Stimulated activated CD8-positive, alpha-beta memory T cell treated with anti-CD3 and anti-CD28 coated beads, Interleukin-7, amount 100 ng/mL, for 1 hour (primary cell): ENCODE measurements around the gene SMIM44.

ENCODE experiments used
- DNase-seq, 2 donors: peaks; one replicate each; pipeline ENCODE4 v3.0.0-alpha.2; 2020; ENCODE audit warnings: low read depth in 2 of 2

The SMIM44 gene

DNA sequence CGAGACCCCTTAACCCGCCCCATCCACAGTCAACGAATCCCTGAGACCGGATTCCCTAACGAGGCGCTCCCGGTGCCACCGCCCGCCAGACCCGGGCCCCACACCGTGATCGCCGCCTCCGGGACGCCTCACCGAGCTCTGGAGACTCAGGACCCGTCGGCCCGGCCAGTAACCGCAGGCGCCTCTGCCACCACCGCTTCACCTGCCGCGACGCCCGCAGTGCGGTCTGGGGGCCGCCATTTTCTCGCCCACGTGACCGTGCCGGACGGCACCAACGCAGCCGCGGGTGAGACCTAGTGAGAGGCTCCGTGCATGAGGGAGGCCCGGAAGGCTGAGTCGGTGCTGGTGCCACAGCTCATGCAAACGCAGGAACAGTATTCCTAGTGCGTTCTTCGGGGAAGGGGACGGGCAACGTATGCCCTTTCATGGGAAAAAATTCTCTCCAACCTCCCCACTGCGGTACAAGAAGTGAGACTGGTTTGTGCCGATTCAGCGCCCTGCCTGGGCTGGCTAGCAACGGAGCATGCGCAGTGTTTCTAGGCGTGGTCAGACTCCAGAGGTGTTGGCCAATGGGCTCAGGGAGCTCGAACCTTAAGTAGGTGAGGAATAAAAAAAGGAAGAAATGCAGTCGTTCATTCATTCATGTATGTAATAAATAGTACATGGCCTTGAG lies 17.3 kb upstream of the SMIM44 start, which contains the start of gene DOHH:
TSS of gene DOHH (minus strand) at position 246 of the 673 bp plus-strand sequence. CDS start 3,860 bp downstream, outside the sequence.
- peak; percentile 87 to 91 for DNase-seq

DNA sequence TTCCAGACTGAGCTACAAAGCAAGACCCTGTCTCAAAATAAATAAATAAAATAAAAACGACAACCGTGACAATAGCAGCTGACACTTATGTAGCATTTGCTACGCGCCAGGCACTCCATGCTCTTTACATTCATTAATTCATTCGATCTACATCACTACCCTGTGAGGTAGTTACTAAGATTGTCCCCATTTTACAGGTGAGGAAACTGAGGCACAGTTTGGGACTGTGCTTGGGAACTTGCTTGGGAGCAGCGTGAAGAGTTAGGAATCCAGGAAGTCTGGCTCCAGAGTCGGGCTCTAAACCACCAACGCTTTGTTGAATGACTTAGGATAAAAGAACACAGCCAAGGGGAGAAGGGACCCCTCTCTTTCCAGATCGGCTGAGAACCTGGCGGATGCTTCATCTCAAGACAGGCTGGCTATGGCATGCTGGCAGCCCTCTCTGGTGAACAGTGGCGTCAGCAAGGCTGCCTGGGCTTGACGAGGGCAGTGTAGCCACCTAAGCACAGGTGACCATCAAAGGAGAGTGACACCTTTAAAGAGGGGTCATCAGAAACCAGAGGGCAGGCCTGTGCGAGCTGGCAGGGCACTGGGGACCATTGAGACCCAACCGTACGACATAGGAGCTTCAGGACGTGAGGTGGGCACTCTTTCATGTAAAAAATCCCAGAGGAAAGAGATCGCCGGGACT lies 16.6 kb upstream of the SMIM44 start:
- DNase-seq, result no peak

GRCh38 chr19:3497757-3498520 lies 14.7 kb upstream of the SMIM44 start:
- DNase-seq, result no peak

DNA sequence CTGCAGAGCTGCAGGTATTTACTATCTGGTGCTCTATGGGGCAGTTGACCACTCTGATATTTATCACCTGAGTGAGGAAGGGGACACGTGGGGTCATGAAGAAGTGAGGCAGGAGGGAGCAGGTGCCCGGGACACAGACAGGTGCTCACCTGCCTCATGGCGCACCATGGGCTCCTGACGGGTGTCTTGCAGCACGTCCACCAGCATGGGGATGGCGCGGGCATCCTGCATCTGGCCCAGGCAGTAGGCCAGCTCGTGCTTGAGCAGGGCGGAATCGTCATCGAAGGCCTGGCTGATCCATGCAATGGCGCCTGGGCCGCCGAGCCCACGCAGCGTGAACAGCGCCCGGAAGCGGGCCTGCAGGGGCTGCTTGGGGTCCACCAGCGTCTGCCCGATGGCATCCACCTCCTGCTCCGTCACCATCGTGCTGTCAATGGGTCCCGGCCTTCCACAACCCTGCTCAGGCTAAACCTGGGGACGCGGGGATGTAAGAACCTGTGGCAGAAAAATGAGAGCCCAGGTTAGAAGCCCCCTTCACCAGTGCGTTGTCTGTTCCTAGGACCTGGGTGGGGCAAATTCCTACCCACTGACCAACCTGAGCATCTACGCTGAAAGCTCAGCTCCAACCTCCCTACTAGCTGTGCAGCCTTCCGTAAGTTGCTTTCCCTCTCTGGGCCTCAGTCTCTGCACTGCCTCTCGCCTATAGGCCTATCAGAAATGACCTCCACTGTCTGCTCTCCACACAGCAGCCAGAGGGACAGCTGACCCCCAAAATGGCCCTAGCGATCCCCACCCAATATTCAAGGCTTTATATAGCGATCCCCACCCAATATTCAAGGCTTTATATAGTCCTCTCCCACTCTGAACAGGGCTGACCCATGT lies 13.4 kb upstream of the SMIM44 start:
- DNase-seq, result no peak

GRCh38 chr19:3494559-3494958 lies 11.3 kb upstream of the SMIM44 start:
- no peak for DNase-seq

- DNase-seq, result no peak
Observed at GRCh38 chr19:3494051-3494450, 10.8 kb upstream of the SMIM44 start.

DNA sequence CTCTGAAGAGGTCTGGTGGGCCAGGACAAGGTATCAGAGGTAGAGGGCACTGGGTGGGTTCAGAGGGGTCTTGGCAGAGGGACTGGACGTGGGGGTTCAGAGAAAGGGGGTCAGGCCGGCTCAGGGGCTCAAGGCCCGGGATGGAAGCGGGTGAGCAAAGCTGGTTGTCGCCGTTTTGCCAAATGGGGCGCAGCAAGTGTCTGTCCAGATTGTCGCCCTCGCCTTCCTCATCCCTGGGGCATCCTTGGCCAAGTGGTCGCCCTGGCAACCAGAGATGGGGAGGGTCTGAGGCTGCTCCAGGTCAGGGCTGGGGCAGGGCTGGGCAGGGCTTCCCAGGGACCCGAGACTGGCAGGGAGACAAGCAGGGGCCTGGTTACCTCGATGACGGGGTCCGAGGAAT lies 10.4 kb upstream of the SMIM44 start:
- no peak for DNase-seq

DNA sequence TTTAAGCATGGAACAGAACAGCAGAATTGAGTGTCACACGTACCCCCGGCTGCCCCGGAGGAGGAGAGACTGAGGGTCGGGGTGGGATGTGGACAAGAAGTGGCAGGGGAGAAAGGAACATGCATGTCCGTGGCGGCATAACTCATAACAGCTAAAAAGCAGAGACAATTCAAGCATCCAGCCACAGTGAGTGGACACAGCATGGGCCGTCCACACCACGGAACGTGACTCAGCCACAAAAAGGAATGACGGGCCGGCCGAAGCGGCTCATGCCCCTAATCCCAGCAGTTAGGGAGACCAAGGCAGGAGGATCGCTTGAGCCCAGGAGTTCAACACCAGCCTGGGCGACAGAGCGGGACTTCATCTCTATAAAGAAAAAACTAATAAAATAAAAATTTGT lies 9.7 kb upstream of the SMIM44 start:
- DNase-seq, result no peak

GRCh38 chr19:3492131-3492839 lies 9.0 kb upstream of the SMIM44 start:
- DNase-seq, result no peak

GRCh38 chr19:3491396-3492119 lies 8.3 kb upstream of the SMIM44 start:
- DNase-seq, result no peak

GRCh38 chr19:3482507-3483225 lies 575 bp downstream of the SMIM44 start:
- no peak for DNase-seq

GRCh38 chr19:3481241-3482090 lies 1.8 kb downstream of the SMIM44 start:
- DNase-seq, result no peak

DNA sequence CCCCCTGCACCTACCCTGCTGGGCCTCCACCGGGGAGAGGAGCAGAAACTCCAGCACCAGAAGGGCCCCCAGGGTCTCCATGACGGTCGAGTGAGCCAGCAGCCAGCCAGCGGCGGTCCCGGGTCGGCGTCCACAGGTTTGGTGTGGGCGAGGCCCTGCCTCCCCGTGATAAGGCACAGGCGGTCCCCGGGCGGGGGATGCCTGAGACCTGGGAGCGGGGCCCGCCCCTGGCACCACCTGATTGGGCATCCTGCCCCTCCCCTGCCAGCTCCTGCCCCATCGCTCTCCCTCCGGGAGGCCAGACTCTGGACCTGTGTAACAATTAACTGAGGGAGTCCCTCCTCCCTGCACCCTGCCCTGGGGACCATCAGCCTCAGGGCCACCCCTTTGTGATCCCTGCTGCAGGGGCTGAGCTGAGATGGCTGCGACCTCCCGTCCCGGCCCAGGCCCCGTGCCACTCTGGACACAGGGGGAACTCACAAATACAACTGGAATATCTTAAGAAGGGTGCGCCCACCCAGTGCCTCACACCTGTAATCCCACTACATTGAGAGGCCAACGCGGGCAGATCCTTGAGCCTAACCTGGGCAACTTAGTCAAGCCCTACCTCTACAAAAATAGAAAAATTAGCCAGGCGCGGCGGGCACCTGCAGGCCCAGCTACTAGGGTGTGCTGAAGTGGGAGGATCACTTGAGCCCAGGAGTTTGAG lies 2.7 kb downstream of the SMIM44 start, which contains the start of gene SMIM24:
TSS of gene SMIM24 (minus strand) at position 143 of the 709 bp plus-strand sequence. CDS start at position 81, 62 bp downstream.
- no peak for DNase-seq

DNA sequence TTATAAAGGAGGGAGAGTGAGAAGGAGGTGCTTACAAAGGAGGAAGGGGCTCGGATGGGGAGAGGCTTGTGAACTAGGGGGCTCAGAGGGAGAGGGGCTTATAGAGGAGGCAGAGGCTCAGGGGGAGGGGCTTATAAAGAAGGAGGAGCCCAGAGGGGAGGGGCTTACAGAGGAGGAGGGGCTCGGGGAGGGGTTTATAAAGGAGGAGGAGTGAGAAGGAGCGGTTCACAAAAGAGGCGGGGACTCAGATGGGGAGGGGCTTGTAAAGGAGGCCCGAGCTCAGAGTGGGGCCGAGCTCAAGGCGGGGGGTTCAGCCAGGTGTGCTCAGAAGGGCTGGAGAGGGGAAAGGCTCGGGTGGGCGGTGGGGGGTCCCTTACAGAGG lies 3.4 kb downstream of the SMIM44 start:
- no peak for DNase-seq

DNA sequence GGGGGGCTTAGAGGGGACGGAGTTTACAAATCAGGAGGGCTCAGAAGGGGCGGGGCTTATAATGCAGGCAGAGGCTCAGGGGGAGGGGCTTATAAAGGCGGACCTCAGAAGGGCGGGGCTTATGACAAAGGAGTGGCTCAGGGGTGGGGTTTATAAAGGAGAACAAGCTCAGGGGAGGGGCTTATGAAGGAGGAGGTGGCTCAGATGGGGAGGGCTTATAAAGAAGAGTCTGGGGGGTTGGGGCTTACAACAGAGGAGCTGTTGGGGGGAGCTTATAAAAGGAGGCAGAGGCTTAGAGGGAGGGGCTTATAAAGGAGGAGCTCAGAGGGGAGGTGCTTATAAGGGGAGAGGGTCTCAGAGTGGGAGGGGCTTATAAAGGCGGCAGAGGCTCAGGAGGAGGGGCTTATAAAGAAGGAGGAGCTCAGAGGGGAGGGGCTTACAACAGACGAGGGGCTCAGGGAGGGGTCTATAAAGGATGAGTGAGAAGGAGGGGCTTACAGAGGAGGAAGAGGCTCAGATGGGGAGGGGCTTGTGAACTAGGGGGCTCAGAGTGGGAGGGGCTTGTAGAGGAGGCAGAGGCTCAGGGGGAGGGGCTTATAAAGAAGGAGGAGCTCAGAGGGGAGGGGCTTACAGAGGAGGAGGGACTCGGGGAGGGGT lies 3.9 kb downstream of the SMIM44 start:
- no peak for DNase-seq

DNA sequence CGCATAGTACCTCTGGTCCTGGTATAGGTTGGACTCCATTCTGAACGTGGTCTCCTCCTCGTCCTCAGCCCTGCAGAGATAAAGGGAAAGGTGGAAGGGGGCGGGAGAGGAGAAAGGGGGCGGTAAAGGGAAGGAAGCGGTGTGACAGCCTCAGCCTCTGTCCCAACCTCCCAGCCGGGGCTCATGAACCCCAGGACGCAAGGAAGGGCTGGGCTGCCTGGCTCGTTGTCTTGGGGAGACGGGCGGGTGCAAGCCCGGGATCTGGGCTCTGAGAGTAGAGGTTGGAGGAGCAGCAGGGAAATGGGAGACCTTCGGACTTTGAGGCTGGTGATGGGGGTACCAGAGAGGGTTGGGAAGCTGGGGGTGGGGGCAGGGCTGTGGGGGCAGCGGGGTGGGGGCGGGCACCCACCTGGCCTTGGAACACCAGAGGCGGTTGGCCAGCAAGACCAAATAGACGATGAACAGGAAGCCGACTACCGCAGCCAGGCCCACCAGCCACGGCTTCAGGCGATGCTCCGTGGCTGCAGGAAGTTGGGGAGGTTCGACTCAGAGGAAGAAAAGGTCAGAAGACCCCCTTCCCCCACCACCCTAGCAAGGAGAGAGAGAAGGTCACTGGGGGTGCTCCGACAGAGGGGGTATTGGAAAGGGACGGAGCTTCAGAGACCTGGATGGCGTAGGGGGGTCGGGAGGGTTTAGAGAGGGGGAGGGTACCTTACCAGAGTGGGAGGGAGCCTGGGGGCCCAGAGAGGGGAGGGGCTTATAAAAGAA lies 4.6 kb downstream of the SMIM44 start:
- no peak for DNase-seq

- DNase-seq, result no peak
Observed at GRCh38 chr19:3477951-3478350, 5.3 kb downstream of the SMIM44 start.
